HL-60 (cell line): Measurements from ENCODE around the gene P2RY11.

ENCODE experiments used
- DNase-seq, 2 experiments: peaks; one replicate each; pipeline ENCODE4 v3.0.0-alpha.2; 2010 to 2020; ENCODE audit warnings: low read depth in 1 of 2, low spot score in 1 of 2
- H3K27ac ChIP-seq: fragments of 250-450 bp; sonication (Bioruptor Pico); replicated peaks from 2 replicates; pipeline ENCODE4 v1.5.1; 2020; ENCODE audit warnings: mild to moderate bottlenecking, moderate library complexity
- H3K27me3 ChIP-seq: fragments of 250-450 bp; sonication (Bioruptor Pico); 2 replicates; pipeline ENCODE4 v1.5.1; 2021; ENCODE audit warnings: mild to moderate bottlenecking, moderate library complexity; ENCODE audit not compliant: insufficient read depth, poor library complexity, severe bottlenecking
- H3K4me3 ChIP-seq: replicated peaks from 2 replicates; pipeline ENCODE4 v1.5.1; 2011; ENCODE audit warnings: mild to moderate bottlenecking, control low read depth, low read length; ENCODE audit not compliant: insufficient read depth
- GABPA ChIP-seq: IDR thresholded peaks from 2 replicates; pipeline ENCODE4 v1.6.1; 2012; ENCODE audit warnings: low read depth
- POLR2AphosphoS5 ChIP-seq: IDR thresholded peaks from 2 replicates; pipeline ENCODE4 v1.6.1; 2012; ENCODE audit warnings: low read depth
- SPI1 ChIP-seq: IDR thresholded peaks from 2 replicates; pipeline ENCODE4 v1.6.1; 2012; ENCODE audit warnings: low read depth, mild to moderate bottlenecking, borderline replicate concordance
- TF ChIP-seq, protein P1 (sequence below): IDR thresholded peaks from 2 replicates; pipeline ENCODE4 v1.6.1; 2012; ENCODE audit warnings: low read depth; ENCODE audit not compliant: insufficient replicate concordance
- TF ChIP-seq, protein P2 (sequence below): IDR thresholded peaks from one replicate; pipeline ENCODE4 v1.5.1; 2011; ENCODE audit warnings: low read length, control low read depth, inconsistent platforms; ENCODE audit not compliant: insufficient read depth

P2RY11 gene

GRCh38 chr19:10132905-10133304 is 21.4 kb downstream of the P2RY11 start:
- DNase-seq: no peak
- TF ChIP-seq, protein P1, sequence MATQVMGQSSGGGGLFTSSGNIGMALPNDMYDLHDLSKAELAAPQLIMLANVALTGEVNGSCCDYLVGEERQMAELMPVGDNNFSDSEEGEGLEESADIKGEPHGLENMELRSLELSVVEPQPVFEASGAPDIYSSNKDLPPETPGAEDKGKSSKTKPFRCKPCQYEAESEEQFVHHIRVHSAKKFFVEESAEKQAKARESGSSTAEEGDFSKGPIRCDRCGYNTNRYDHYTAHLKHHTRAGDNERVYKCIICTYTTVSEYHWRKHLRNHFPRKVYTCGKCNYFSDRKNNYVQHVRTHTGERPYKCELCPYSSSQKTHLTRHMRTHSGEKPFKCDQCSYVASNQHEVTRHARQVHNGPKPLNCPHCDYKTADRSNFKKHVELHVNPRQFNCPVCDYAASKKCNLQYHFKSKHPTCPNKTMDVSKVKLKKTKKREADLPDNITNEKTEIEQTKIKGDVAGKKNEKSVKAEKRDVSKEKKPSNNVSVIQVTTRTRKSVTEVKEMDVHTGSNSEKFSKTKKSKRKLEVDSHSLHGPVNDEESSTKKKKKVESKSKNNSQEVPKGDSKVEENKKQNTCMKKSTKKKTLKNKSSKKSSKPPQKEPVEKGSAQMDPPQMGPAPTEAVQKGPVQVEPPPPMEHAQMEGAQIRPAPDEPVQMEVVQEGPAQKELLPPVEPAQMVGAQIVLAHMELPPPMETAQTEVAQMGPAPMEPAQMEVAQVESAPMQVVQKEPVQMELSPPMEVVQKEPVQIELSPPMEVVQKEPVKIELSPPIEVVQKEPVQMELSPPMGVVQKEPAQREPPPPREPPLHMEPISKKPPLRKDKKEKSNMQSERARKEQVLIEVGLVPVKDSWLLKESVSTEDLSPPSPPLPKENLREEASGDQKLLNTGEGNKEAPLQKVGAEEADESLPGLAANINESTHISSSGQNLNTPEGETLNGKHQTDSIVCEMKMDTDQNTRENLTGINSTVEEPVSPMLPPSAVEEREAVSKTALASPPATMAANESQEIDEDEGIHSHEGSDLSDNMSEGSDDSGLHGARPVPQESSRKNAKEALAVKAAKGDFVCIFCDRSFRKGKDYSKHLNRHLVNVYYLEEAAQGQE: no peak
- TF ChIP-seq POLR2AphosphoS5: no peak
- TF ChIP-seq, protein P2, sequence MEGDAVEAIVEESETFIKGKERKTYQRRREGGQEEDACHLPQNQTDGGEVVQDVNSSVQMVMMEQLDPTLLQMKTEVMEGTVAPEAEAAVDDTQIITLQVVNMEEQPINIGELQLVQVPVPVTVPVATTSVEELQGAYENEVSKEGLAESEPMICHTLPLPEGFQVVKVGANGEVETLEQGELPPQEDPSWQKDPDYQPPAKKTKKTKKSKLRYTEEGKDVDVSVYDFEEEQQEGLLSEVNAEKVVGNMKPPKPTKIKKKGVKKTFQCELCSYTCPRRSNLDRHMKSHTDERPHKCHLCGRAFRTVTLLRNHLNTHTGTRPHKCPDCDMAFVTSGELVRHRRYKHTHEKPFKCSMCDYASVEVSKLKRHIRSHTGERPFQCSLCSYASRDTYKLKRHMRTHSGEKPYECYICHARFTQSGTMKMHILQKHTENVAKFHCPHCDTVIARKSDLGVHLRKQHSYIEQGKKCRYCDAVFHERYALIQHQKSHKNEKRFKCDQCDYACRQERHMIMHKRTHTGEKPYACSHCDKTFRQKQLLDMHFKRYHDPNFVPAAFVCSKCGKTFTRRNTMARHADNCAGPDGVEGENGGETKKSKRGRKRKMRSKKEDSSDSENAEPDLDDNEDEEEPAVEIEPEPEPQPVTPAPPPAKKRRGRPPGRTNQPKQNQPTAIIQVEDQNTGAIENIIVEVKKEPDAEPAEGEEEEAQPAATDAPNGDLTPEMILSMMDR: no peak
- TF ChIP-seq SPI1: no peak
- TF ChIP-seq GABPA: no peak
- Histone ChIP-seq H3K27ac (no peak overlapping the region), H3K4me3 (no peak overlapping the region), H3K27me3 (no peaks in the 10 kb centered on the region)

DNA sequence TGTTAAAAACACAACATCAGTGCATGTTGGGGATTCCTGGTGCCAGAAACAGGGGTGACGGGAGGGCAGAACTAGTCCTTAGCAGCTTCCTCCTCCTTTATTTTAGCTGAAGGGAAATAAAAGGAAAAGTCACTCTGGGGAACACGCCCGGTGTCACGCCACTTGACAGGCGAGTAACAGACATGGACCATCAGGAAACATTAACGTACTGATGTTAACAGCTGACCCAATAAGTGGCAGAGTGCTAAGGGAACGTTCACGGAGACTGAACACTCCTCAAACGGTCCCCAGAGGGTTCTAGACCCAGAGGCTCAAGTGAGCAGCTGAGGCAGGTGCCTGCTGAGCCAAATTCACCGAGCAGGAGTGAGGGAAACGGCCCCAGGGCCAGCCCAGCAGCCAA is 22.1 kb downstream of the P2RY11 start:
- no peak for TF ChIP-seq SPI1
- TF ChIP-seq, protein P1: no peak
- TF ChIP-seq, protein P2: no peak
- TF ChIP-seq GABPA: no peak
- no peak for TF ChIP-seq POLR2AphosphoS5
- H3K4me3 ChIP-seq: no peak overlapping the region
- no peak for DNase-seq
- no peaks in the 10 kb centered on the region for H3K27me3 ChIP-seq
- no peak overlapping the region for H3K27ac ChIP-seq

GRCh38 chr19:10134040-10134439 is 22.5 kb downstream of the P2RY11 start:
- no peak for TF ChIP-seq SPI1
- TF ChIP-seq POLR2AphosphoS5: no peak
- no peak for TF ChIP-seq GABPA
- TF ChIP-seq, protein P1: no peak
- TF ChIP-seq, protein P2: no peak
- H3K4me3 ChIP-seq: no peak overlapping the region
- no peak for DNase-seq
- H3K27me3 ChIP-seq: no peaks in the 10 kb centered on the region
- no peak overlapping the region for H3K27ac ChIP-seq
